Skeletal muscle tissue (tissue), 4 donors: ENCODE data around the gene ARHGAP25. TPM values are rescaled to one million over a fixed set of nuclear protein-coding genes. Genes with fewer than 3 reads are reported as not detected.
"Not testable (repeated sequence)": the region's sequence is repeated elsewhere in the genome, so short reads cannot be mapped to it uniquely, and the experiment has no call there.

ENCODE experiments used
- H3K27ac ChIP-seq: one replicate; pipeline ENCODE4 v1.7.0; 2013; ENCODE audit warnings: mild to moderate bottlenecking, low read depth, low read length, inconsistent platforms
- H3K27me3 ChIP-seq, 3 donors: one replicate each; pipeline ENCODE4 v1.7.0; 2013; ENCODE audit warnings: low read length in 3 of 3; ENCODE audit not compliant: control insufficient read depth in 3 of 3, insufficient read depth in 3 of 3
- H3K36me3 ChIP-seq, 3 donors: one replicate each; pipeline ENCODE4 v1.7.0; 2013; ENCODE audit warnings: low read length in 3 of 3; ENCODE audit not compliant: control insufficient read depth in 3 of 3, insufficient read depth in 3 of 3
- H3K4me1 ChIP-seq, 3 donors: one replicate each; pipeline ENCODE4 v1.7.0; 2013; ENCODE audit warnings: low read length in 3 of 3, mild to moderate bottlenecking in 3 of 3; ENCODE audit not compliant: control insufficient read depth in 3 of 3, insufficient read depth in 3 of 3
- H3K4me3 ChIP-seq, 3 donors: one replicate each; pipeline ENCODE4 v1.7.0; 2013; ENCODE audit warnings: low read length in 3 of 3
- H3K9ac ChIP-seq, 3 donors: one replicate each; pipeline ENCODE4 v1.7.0; 2013; ENCODE audit warnings: low read length in 3 of 3, mild to moderate bottlenecking in 3 of 3, moderate library complexity in 2 of 3, low read depth in 1 of 3
- H3K9me3 ChIP-seq, 3 donors: one replicate each; pipeline ENCODE4 v1.7.0; 2013; ENCODE audit warnings: low read length in 3 of 3; ENCODE audit not compliant: control insufficient read depth in 3 of 3
- total RNA-seq: library from RNA; depleted of rRNA; stranded (reverse); fragments of >200 nt; gene quantifications from one replicate; pipeline ENCODE4 v1.2.3, GENCODE V29; 2014
- donor health status: Osteomylitis.

Gene ARHGAP25
- total RNA-seq, 1 donor from 2014 or later, result 4.7 TPM

DNA sequence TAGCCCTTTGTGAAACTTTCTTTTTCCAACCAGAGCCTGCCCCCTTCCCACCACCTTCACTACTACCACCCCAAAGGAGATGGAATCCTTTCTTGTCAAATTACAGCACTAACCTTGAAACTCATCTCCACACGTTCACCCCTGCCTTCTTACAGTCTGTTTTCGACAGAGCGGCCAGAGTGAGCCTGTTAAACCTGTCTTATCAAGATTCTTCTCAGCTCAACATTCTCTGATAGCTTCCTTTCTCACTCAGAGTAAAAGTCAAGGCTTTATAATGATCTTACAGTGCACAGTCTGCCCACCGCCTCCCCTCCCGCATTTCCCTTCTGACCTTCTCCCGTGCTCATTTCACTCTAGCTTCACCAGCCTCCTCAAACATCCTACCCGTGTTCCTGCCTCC, 56.0 kb downstream of the ARHGAP25 start:
- H3K27me3 ChIP-seq, result no peaks in the 10 kb centered on the region

DNA sequence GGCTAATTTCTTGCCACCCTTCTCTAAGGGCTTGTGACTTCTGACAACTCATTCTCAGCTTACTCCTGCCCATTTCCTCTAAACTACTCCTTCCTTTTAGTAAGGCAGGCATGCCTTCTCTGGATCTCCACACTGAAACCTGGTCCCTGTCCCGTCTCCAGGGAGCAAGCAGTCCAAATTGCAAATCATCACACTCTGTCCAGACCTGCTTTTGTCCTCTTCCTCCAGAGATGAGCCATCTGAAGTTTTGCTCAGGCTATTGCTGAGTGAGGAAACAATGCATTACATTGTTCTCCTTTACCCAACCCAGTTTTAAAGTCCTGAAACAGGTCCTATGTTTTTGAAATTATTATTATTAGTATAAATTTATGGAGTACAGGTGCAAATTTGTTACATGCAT, 57.3 kb downstream of the ARHGAP25 start:
- peaks cover 0 to 5% (median 4%) of the 10 kb centered on the region in 3 donors for H3K36me3 ChIP-seq
- H3K4me3 ChIP-seq, result no peak overlapping the region
- H3K27me3 ChIP-seq, result no peaks in the 10 kb centered on the region
- no peak overlapping the region for H3K27ac ChIP-seq
- no peaks in the 10 kb centered on the region for H3K4me1 ChIP-seq
- no peak overlapping the region for H3K9ac ChIP-seq
- no peaks in the 10 kb centered on the region for H3K9me3 ChIP-seq

More for the DNA sequence above, 56.0 kb downstream of the ARHGAP25 start:
- Histone ChIP-seq H3K9me3 (no peaks in the 10 kb centered on the region), H3K4me1 (no peaks in the 10 kb centered on the region), H3K36me3 (peaks cover 0 to 5% (median 5%) of the 10 kb centered on the region in 3 donors), H3K9ac (no peak overlapping the region), H3K4me3 (no peak overlapping the region), H3K27ac (no peak overlapping the region)

DNA sequence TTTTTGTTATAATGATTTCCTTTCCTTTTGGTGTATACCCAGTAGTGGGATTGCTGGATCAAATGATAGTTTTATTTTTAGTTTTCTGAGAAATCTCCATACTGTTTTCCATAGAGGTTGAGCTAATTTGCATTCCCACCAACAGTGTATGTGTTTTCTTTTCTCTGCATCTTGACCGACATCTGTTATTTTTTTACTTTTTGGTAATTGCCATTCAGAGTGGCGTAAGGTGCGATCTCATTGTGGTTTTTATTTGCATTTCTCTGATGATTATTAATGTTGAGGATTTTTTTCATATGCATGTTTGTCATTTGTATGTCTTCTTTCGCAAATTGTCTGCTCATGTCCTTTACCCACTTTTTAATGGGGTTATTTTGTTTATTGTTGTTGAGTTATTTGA, 58.1 kb downstream of the ARHGAP25 start:
- H3K27ac ChIP-seq, result no peak overlapping the region
- no peak overlapping the region for H3K4me3 ChIP-seq
- no peaks in the 10 kb centered on the region for H3K27me3 ChIP-seq
- H3K9me3 ChIP-seq, result no peaks in the 10 kb centered on the region
- H3K9ac ChIP-seq, result no peak overlapping the region
- H3K36me3 ChIP-seq, result peaks cover 0 to 5% (median 3%) of the 10 kb centered on the region in 3 donors
- H3K4me1 ChIP-seq, result no peaks in the 10 kb centered on the region

DNA sequence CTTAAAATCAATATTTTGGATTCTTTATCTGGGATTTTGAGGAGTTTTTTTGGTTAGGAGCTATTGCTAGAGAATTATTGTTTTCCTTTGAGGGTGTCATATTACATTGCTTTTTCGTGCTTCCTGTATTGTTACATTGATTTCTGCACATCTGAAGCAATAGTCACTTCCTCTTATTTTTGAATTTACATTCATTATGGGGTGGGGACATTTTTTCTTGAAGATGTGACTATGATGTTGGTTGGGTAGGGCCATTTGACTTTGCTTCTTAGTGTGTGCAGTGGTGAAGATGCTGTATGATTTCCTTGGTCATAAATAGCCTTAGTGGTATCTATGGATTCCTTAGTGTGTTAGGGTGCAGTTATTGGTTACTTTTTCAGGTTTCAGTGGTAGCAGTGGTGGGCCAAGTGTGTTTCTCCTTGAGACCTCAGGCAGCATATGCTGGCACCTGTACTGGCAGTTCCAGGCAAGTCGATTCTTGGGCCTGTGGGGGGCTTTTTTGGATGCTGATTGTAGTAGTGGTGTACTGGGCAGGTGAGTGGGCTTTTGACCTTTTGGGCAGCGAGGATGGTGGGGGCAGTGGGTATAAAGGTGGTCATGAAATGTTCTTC, 61.8 kb downstream of the ARHGAP25 start:
- Histone ChIP-seq H3K9ac (no peak overlapping the region), H3K36me3 (no peaks in the 10 kb centered on the region), H3K27ac (no peak overlapping the region), H3K4me3 (no peak overlapping the region), H3K9me3 (no peaks in the 10 kb centered on the region), H3K27me3 (no peaks in the 10 kb centered on the region), H3K4me1 (no peaks in the 10 kb centered on the region)

DNA sequence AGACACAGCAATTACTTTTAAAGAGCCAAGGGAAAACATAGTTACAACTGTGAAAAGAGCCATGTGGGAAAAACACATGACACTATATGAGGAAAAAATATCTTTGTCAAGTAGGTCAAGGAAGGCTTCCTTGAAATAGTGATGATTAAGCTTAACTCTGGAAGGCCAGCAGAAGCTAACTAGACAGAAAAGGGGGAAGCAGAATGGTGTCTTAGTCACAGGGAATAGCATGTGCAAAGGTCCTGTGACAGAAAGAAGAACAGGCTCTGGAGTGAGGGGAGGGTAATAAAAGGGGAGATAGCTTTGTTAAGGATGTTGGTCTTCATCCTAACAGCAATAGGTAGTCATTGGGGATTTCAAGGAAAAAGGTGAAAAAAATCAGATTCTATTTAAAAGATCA, 64.0 kb downstream of the ARHGAP25 start:
- Histone ChIP-seq H3K9me3 (no peaks in the 10 kb centered on the region), H3K27me3 (no peaks in the 10 kb centered on the region), H3K36me3 (no peaks in the 10 kb centered on the region), H3K27ac (no peak overlapping the region), H3K4me1 (no peaks in the 10 kb centered on the region), H3K4me3 (no peak overlapping the region), H3K9ac (no peak overlapping the region)

DNA sequence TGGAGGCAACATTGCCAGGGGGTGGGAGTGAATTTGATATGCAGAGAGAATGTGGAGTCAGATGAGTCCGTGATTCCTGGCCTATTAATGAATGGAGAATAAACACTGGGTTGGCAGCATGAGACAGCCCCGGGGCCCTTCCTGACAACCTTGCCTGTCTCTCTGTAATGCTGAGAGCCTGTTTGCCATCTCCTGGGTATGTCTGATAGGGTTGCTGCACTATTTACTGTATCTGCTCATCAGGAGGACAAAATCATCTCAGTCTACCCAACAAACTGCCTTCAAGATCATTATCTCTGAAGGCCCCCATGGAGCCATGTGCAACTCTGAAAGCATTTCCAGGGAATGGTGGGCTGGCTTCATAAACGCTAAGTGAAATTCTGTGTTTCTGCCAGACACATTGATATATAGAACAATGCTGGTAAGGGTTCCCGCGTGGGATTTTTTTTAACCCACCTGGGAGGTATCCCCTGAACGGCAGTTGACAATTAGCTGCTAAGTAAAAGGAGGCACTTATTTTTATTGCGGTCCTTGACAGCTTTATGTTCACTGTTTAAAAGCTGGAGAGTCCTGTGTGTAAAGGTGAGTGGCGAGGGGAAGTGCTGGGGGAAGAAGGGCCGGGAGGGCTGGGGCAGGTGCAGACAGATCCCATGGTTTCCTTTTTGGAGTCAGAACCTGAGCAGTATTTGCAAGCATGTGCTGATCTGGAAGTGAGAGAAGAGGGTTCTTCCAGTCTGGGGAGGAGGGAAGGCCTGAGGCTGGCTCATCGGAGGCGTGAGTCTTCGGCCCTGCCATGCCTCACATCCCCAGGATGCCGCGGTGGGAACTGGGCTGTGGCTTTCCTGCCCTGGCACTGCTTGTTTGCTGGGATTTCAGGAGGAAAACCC, 64.8 kb downstream of the ARHGAP25 start:
- Histone ChIP-seq H3K27me3 (no peaks in the 10 kb centered on the region), H3K4me3 (no peak overlapping the region), H3K4me1 (no peaks in the 10 kb centered on the region), H3K27ac (no peak overlapping the region), H3K9ac (no peak overlapping the region), H3K36me3 (no peaks in the 10 kb centered on the region), H3K9me3 (no peaks in the 10 kb centered on the region)

DNA sequence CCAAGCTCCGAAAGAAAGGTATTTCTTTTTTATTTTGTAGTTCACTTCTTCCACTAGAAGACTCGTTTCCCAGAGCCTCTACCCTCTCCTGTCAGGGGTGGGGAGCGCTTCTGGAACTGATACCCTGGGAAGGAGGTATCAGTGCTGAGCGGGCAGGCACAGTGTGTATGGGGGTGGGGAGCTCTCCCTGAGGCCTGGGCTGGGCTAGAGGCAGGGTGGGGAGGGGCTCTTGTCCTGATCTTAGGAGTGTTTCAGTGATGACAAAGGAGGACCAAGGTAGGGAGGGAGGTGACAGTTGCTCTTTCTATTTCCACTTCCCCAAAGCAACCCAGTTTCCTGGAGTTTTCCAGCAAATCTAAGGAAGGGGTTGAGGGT, 65.4 kb downstream of the ARHGAP25 start:
- Histone ChIP-seq H3K4me3 (no peak overlapping the region), H3K36me3 (no peaks in the 10 kb centered on the region), H3K4me1 (no peaks in the 10 kb centered on the region), H3K9me3 (no peaks in the 10 kb centered on the region), H3K27me3 (no peaks in the 10 kb centered on the region), H3K27ac (no peak overlapping the region), H3K9ac (no peak overlapping the region)

DNA sequence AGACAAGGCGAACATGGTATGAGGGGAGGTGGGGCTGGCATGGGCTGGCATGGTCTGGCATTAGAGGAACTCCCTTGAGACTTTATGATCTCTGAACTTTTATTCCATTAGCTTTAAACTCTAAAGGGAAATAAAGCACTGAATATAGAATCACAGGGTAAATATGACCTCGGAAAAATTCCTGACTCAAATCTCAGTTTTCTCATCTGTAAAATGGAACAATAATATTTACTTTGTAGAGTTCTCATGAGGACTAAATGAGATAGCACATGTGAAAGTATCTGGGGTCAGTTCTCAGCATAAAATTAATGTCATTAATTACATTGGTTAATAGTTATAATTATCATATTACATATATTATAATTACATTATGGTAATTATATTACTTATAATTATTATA, 65.9 kb downstream of the ARHGAP25 start:
- H3K27me3 ChIP-seq, result no peaks in the 10 kb centered on the region
- no peaks in the 10 kb centered on the region for H3K9me3 ChIP-seq
- H3K4me3 ChIP-seq, result no peak overlapping the region
- no peak overlapping the region for H3K9ac ChIP-seq
- no peaks in the 10 kb centered on the region for H3K4me1 ChIP-seq
- H3K27ac ChIP-seq, result no peak overlapping the region
- no peaks in the 10 kb centered on the region for H3K36me3 ChIP-seq

DNA sequence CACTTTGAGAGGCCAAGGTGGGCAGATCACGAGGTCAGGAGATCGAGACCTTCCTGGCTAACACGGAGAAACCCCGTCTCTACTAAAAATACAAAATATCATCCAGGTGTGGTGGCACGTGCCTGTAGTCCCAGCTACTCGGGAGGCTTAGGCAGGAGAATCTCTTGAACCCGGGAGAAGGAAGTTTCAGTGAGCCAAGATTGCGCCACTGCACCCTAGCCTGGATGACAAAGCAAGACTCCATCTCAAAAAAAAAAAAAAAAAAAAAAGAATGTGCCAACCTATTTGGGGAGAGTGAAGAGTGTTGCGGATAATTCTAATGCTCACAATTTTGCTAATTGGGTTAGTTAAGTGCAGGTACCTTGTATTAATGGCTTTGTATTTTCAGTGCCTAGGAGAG, 67.5 kb downstream of the ARHGAP25 start:
- H3K9ac ChIP-seq, H3K4me3 ChIP-seq, H3K36me3 ChIP-seq, H3K4me1 ChIP-seq, H3K9me3 ChIP-seq, H3K27me3 ChIP-seq, H3K27ac ChIP-seq: not testable (repeated sequence)

DNA sequence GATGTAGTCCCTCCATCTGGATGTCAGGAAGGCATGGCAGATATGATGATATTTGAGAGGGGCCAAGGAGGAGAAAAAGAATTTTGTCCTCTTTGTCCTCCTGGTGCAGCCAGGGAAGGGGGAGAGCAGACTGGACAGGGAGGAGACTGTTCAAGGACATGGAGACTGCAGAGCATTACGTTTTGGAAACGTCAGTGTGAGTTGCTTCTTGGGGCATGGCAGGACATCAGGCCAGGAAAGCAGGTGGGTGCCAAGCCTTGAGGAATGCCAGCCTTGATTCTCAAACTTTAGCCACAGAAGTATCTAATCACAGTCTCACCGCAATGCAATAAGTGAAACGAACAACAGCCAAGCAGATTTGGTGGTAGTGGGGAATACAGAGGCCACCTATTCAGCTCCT, 70.4 kb downstream of the ARHGAP25 start:
- no peak overlapping the region for H3K4me3 ChIP-seq
- no peak overlapping the region for H3K9ac ChIP-seq
- H3K27me3 ChIP-seq, result no peaks in the 10 kb centered on the region
- H3K27ac ChIP-seq, result no peak overlapping the region
- no peaks in the 10 kb centered on the region for H3K9me3 ChIP-seq
- peaks cover 0 to 4% (median 0%) of the 10 kb centered on the region in 3 donors for H3K36me3 ChIP-seq
- peaks cover 0 to 4% (median 0%) of the 10 kb centered on the region in 3 donors for H3K4me1 ChIP-seq
